HepG2 (cell line): Measurements from ENCODE around the gene ERV3-1. TPM values are rescaled to one million over a fixed set of nuclear protein-coding genes. Genes with fewer than 3 reads are reported as not detected.

Source experiments
- ATAC-seq: fragments of 200-7000 bp; cut with Tn5 transposase; 3 replicates; pipeline ENCODE4 v1.9.1; 2020; ENCODE audit warnings: mild to moderate bottlenecking, moderate library complexity
- BruUV-seq: library from RNA; stranded (reverse); fragments of 400-500 nt; replicated peaks from 2 replicates; lab custom pipeline; 2021; lab: Mats Ljungman, UMichigan
- CTCF ChIA-PET: fragments of 300-600 bp; formaldehyde crosslinking; extraction: SDS; loops from one replicate; lab custom pipeline; 2021; ENCODE audit warnings: low total read pairs, inconsistent platforms, low intra/inter-chr PET ratio; lab: Yijun Ruan, JAX
- POLR2A ChIA-PET: fragments of 350-600 bp; sonication (Branson Sonifier 250); formaldehyde crosslinking; loops from one replicate; lab custom pipeline; 2020; ENCODE audit warnings: antibody characterized with exemption, inconsistent platforms; lab: Yijun Ruan, JAX
- DNase-seq: peaks from one replicate; pipeline ENCODE4 v3.0.0-alpha.2; 2015; ENCODE audit warnings: low spot score
- FAIRE-seq: peaks from 3 replicates; lab custom pipeline; 2011; peaks lifted over from hg19 to GRCh38; lab: Jason Lieb, UNC
- H2AFZ ChIP-seq: one replicate; pipeline ENCODE4 v1.6.1; 2011; ENCODE audit warnings: low read length, inconsistent platforms
- H3K27ac ChIP-seq: fragments of 300-600 bp; 3 replicates; pipeline ENCODE4 v1.8.0; 2011; ENCODE audit warnings: mixed run types, mild to moderate bottlenecking, mixed read lengths, low read length, inconsistent platforms; ENCODE audit not compliant: insufficient read depth; ENCODE audit errors: extremely low read length
- H3K27me3 ChIP-seq, 2 experiments: fragments of 200-600 bp in 1 of 2; 2 replicates in 1 of 2; 3 replicates in 1 of 2; pipeline versions ENCODE4 v1.6.0 to v1.8.0; 2011; ENCODE audit warnings: low read length in 2 of 2, mild to moderate bottlenecking in 2 of 2, moderate library complexity in 2 of 2, inconsistent platforms in 1 of 2; ENCODE audit not compliant: insufficient read depth in 2 of 2, control insufficient read depth in 1 of 2
- H3K36me3 ChIP-seq, 2 experiments: fragments of 200-600 bp in 1 of 2; replicated peaks in 1 of 2; 2 replicates in 1 of 2; 3 replicates in 1 of 2; pipeline versions ENCODE4 v1.5.1 to v1.8.0; 2011; ENCODE audit warnings: low read length in 2 of 2, inconsistent platforms in 1 of 2; ENCODE audit not compliant: insufficient read depth in 2 of 2, control insufficient read depth in 1 of 2
- H3K4me1 ChIP-seq: 2 replicates; pipeline ENCODE4 v1.5.1; 2012; ENCODE audit warnings: low read length, inconsistent platforms; ENCODE audit not compliant: insufficient read depth
- H3K4me2 ChIP-seq: 2 replicates; pipeline ENCODE4 v1.6.0; 2011; ENCODE audit warnings: low read depth, low read length, inconsistent platforms
- H3K4me3 ChIP-seq, 3 experiments: fragments of 200-600 bp in 1 of 3; sonication (generic), shearing (Covaris generic) in 1 of 3; replicated peaks in 1 of 3; 2 replicates each; pipeline ENCODE4 v1.5.1; 2011 to 2016; ENCODE audit warnings: low read length in 3 of 3, inconsistent platforms in 2 of 3, low read depth in 2 of 3, mild to moderate bottlenecking in 2 of 3, control low read depth in 1 of 3, mixed read lengths in 1 of 3; ENCODE audit not compliant: insufficient read depth in 1 of 3
- H3K79me2 ChIP-seq: one replicate; pipeline ENCODE4 v1.6.1; 2011; ENCODE audit warnings: low read length, inconsistent platforms; ENCODE audit not compliant: insufficient read depth
- H3K9ac ChIP-seq: 2 replicates; pipeline ENCODE4 v1.6.0; 2011; ENCODE audit warnings: mild to moderate bottlenecking, low read depth, low read length, inconsistent platforms; ENCODE audit not compliant: insufficient read depth
- H3K9me3 ChIP-seq: 2 replicates; pipeline ENCODE4 v1.5.1; 2012; ENCODE audit warnings: mild to moderate bottlenecking, low read length
- H4K20me1 ChIP-seq: 2 replicates; pipeline ENCODE4 v1.6.0; 2011; ENCODE audit warnings: inconsistent platforms, mild to moderate bottlenecking, low read length, moderate library complexity; ENCODE audit not compliant: insufficient read depth
- GATA4 ChIP-seq: sonication (generic); IDR thresholded peaks from 2 replicates; pipeline ENCODE4 v1.6.1; 2016; ENCODE audit warnings: antibody characterized with exemption, low read depth, borderline replicate concordance
- GTF3A ChIP-seq: sonication (generic); formaldehyde crosslinking; conservative IDR thresholded peaks from 2 replicates; pipeline ENCODE4 v1.4.0; 2020; ENCODE audit warnings: mild to moderate bottlenecking, missing genetic modification reagents
- KAT2B ChIP-seq: fragments of 150-350 bp; IDR thresholded peaks from 2 replicates; pipeline ENCODE4 v1.6.1; 2014; ENCODE audit warnings: low read depth, low read length, borderline replicate concordance
- NONO ChIP-seq, 2 experiments: fragments of 450-650 bp in 1 of 2; sonication (generic) in 1 of 2; formaldehyde crosslinking in 1 of 2; IDR thresholded peaks in 1 of 2; conservative IDR thresholded peaks in 1 of 2; 2 replicates each; pipeline versions ENCODE4 v1.6.1 to v1.8.0; 2017 to 2022; ENCODE audit warnings: mild to moderate bottlenecking in 1 of 2, missing genetic modification reagents in 1 of 2, moderate library complexity in 1 of 2
- SETDB1 ChIP-seq: sonication (generic); formaldehyde crosslinking; IDR thresholded peaks from 2 replicates; pipeline ENCODE4 v1.5.1; 2020; ENCODE audit warnings: missing genetic modification reagents, mild to moderate bottlenecking, borderline replicate concordance
- SMAD9 ChIP-seq: sonication (generic); formaldehyde crosslinking; IDR thresholded peaks from 2 replicates; pipeline ENCODE4 v1.5.1; 2020; ENCODE audit warnings: mild to moderate bottlenecking, missing genetic modification reagents
- WGBS: methylation state at CpG from one replicate; pipeline ENCODE4 v1.1.6; 2017; ENCODE audit warnings: low lambda C conversion rate; 5-methylcytosine and 5-hydroxymethylcytosine counted together
- in situ Hi-C: cut with HindIII; loops from 2 replicates; pipeline ENCODE4 v1.10.0; 2017; ENCODE audit warnings: low pct_unique_long_range_greater_than_20kb; ENCODE audit not compliant: extremely low pct_ligation_motif_present
- intact Hi-C: fragments of 100-400 bp; cut with micrococcal nuclease; formaldehyde crosslinking; loops from one replicate; pipeline ENCODE4 v1.10.0; 2022; ENCODE audit not compliant: unreplicated experiment
- polyA plus RNA-seq, 8 experiments: library from polyadenylated mRNA; depleted of rRNA in 3 of 8; stranded (reverse) in 7 of 8; unstranded in 1 of 8; fragments of >200 nt; fragmentation: Illumina TruSeq in 4 of 8; extraction: Trizol in 4 of 8; gene quantifications; 2 replicates each; pipeline versions ENCODE4 v1.2.1 to v1.2.3, GENCODE V29; 2011 to 2016; ENCODE audit warnings: low read depth in 4 of 8, missing spikeins in 1 of 8, mixed read lengths in 1 of 8; ENCODE audit not compliant: insufficient read depth in 1 of 8
- total RNA-seq, 5 experiments: library from RNA; depleted of rRNA; stranded (reverse); fragments of >200 nt; fragmentation: Illumina TruSeq; extraction: Trizol; gene quantifications; 2 replicates each; pipeline ENCODE4 v1.2.3, GENCODE V29; 2016; ENCODE audit warnings: low read depth in 1 of 5
- TF ChIP-seq, protein P1 (sequence below), 2 experiments: sonication (generic) in 1 of 2; formaldehyde crosslinking in 1 of 2; IDR thresholded peaks; 2 replicates each; pipeline versions ENCODE4 v1.4.0 to v1.6.1; 2016 to 2020; ENCODE audit warnings: borderline replicate concordance in 1 of 2, low read depth in 1 of 2, mild to moderate bottlenecking in 1 of 2, missing genetic modification reagents in 1 of 2
- TF ChIP-seq, protein P2 (sequence below): sonication (generic); formaldehyde crosslinking; IDR thresholded peaks from 2 replicates; pipeline ENCODE4 v1.4.0; 2020; ENCODE audit warnings: missing genetic modification reagents

Gene ERV3-1
- total and polyA plus RNA-seq, 2 of the 13 experiments (the other 11 are each of a cell fraction or from before 2014, with no cell fraction given) = 20.4 to 86.3 TPM

DNA sequence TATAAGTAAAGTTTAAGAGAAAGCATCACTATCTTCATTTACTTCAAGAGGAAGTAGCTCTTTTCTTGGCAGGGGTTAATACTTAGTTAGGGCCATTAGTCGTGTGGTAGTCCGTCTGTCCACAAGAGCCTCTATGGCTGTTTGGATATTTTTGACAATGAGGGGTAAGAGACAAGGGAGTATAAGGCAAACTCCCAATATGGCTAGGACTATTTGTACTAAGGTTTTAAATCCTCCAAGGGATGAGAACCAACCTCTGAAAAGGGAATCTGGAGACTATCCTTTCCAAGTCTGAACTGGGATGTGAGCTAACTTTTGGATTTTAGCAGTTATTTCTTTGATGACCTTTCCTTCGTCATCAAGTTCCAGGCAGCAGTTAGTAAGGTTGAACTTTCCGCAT is 15.6 kb downstream of the ERV3-1 start, which contains the start of gene ZNF117 (continued):
- TF ChIP-seq, protein P1, sequence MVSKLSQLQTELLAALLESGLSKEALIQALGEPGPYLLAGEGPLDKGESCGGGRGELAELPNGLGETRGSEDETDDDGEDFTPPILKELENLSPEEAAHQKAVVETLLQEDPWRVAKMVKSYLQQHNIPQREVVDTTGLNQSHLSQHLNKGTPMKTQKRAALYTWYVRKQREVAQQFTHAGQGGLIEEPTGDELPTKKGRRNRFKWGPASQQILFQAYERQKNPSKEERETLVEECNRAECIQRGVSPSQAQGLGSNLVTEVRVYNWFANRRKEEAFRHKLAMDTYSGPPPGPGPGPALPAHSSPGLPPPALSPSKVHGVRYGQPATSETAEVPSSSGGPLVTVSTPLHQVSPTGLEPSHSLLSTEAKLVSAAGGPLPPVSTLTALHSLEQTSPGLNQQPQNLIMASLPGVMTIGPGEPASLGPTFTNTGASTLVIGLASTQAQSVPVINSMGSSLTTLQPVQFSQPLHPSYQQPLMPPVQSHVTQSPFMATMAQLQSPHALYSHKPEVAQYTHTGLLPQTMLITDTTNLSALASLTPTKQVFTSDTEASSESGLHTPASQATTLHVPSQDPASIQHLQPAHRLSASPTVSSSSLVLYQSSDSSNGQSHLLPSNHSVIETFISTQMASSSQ (IDR thresholded peaks at IDR 0.05; ENCODE audit: low read depth) = no peak
- TF ChIP-seq, protein P1 (CRISPR knock-in tag; IDR thresholded peaks at IDR 0.05; ENCODE audit: borderline replicate concordance) = no peak
- no peak for TF ChIP-seq SMAD9
- TF ChIP-seq GTF3A (CRISPR knock-in tag) = no peak

DNA sequence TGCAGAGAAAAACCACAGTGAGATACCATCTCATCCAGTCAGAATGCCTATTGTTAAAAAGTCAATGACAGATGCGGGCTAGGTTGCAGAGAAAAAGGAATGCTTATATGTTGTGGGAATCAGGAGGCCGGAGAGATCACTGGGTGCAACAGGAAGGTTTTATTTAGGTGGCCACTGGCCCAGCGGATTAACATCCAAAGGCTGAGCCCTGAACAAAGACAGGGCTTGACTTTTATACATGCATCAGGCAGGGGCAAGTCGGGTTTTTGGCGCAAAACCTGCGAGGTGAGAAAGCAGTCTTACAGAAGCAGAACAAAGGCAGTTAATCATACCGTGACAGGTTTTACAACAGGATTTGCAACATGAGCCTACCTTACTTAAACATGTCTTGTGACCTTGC is 16.3 kb downstream of the ERV3-1 start:
- H3K9me3 ChIP-seq = peaks cover 51% of the 10 kb centered on the region
- H3K9ac ChIP-seq = no peak overlapping the region
- no peaks in the 10 kb centered on the region for H4K20me1 ChIP-seq
- no TSS peak for BruUV-seq
- H3K27ac ChIP-seq = no peak overlapping the region
- no peak overlapping the region for H2AFZ ChIP-seq
- intact Hi-C loops = no loop called here
- H3K4me1 ChIP-seq = 0 out of 2 replicates have a peak, but pooled peaks cover 8% of the 10 kb centered on the region
- in situ Hi-C loops = no loop called here
- TF ChIP-seq NONO (IDR thresholded peaks at IDR 0.05) = no peak
- TF ChIP-seq NONO (CRISPR knock-in tag; conservative IDR thresholded peaks at IDR 0.05) = no peak
- TF ChIP-seq SETDB1 = peak; percentile 80; the same call in 1 of the 2 replicates
- TF ChIP-seq, protein P2, sequence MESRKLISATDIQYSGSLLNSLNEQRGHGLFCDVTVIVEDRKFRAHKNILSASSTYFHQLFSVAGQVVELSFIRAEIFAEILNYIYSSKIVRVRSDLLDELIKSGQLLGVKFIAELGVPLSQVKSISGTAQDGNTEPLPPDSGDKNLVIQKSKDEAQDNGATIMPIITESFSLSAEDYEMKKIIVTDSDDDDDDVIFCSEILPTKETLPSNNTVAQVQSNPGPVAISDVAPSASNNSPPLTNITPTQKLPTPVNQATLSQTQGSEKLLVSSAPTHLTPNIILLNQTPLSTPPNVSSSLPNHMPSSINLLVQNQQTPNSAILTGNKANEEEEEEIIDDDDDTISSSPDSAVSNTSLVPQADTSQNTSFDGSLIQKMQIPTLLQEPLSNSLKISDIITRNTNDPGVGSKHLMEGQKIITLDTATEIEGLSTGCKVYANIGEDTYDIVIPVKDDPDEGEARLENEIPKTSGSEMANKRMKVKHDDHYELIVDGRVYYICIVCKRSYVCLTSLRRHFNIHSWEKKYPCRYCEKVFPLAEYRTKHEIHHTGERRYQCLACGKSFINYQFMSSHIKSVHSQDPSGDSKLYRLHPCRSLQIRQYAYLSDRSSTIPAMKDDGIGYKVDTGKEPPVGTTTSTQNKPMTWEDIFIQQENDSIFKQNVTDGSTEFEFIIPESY (CRISPR knock-in tag) = peak; percentile 60; the same call in 1 of the 2 replicates
- no peak for TF ChIP-seq GATA4
- no peak for TF ChIP-seq KAT2B
- ChIA-PET CTCF (no interaction called here), POLR2A (interaction anchor here (1.6 kb wide), 1 partner anchor 16 kb away, joined by 3 read pairs; the partner anchor contains the start of gene ERV3-1)
- no peak overlapping the region for H3K4me3 ChIP-seq
- WGBS = 94% methylated on average over 7 of the region's 7 CpGs
- H3K79me2 ChIP-seq = no peaks in the 10 kb centered on the region
- H3K4me2 ChIP-seq = no peak overlapping the region
- FAIRE-seq (no peak), ATAC-seq (no peak), DNase-seq (no peak)
- peaks cover 0 to 8% of the 10 kb centered on the region in 2 experiments; a peak in 2 of 5 replicates for H3K36me3 ChIP-seq
- no peaks in the 10 kb centered on the region for H3K27me3 ChIP-seq
